K562 (cell line): ENCODE measurements around the gene ACP1. TPM values are rescaled to one million over a fixed set of nuclear protein-coding genes. Genes with fewer than 3 reads are reported as not detected.
A peak's percentile ranks its signal among the peaks of the same experiment; 100 is the strongest.

Experiments
- ATAC-seq: fragments of 200-7000 bp; cut with Tn5 transposase; 3 replicates; pipeline ENCODE4 v1.9.1; 2020; ENCODE audit warnings: moderate library complexity
- BruUV-seq: library from RNA; stranded (reverse); fragments of 400-500 nt; replicated peaks from 2 replicates; lab custom pipeline; 2021; lab: Mats Ljungman, UMichigan
- CTCF ChIA-PET: fragments of 300-600 bp; formaldehyde crosslinking; extraction: SDS; loops from one replicate; lab custom pipeline; 2021; ENCODE audit warnings: low intra/inter-chr PET ratio; lab: Yijun Ruan, JAX
- POLR2A ChIA-PET: fragments of 300-600, 350-650 bp; sonication (Branson Sonifier 250); formaldehyde crosslinking; extraction: SDS; loops from one replicate; lab custom pipeline; 2021; ENCODE audit warnings: antibody characterized with exemption, inconsistent platforms; lab: Yijun Ruan, JAX
- DNase-seq, 4 experiments: peaks; one replicate each; pipeline versions ENCODE4 v3.0.0 to v3.0.0-alpha.2; 2011 to 2018; ENCODE audit warnings: low spot score in 3 of 4, mixed read lengths in 3 of 4; ENCODE audit errors: extremely low read depth in 1 of 4
- FAIRE-seq: peaks from 2 replicates; lab custom pipeline; 2011; peaks lifted over from hg19 to GRCh38; lab: Jason Lieb, UNC
- H2AFZ ChIP-seq: 2 replicates; pipeline ENCODE4 v1.6.0; 2011; ENCODE audit warnings: low read depth, low read length, control low read depth, inconsistent platforms
- H3K27ac ChIP-seq: fragments of 200-600 bp; 3 replicates; pipeline ENCODE4 v1.8.0; 2011; ENCODE audit warnings: low read depth, mild to moderate bottlenecking, control low read depth, inconsistent platforms, low read length, moderate library complexity, mixed read lengths; ENCODE audit errors: extremely low read depth
- H3K27me3 ChIP-seq, 2 experiments: fragments of 300-600 bp in 1 of 2; 2 replicates in 1 of 2; 3 replicates in 1 of 2; pipeline versions ENCODE4 v1.6.0 to v1.8.0; 2011; ENCODE audit warnings: inconsistent platforms in 2 of 2, low read length in 2 of 2, mild to moderate bottlenecking in 1 of 2, mixed read lengths in 1 of 2, moderate library complexity in 1 of 2; ENCODE audit not compliant: control insufficient read depth in 2 of 2, insufficient read depth in 2 of 2
- H3K36me3 ChIP-seq: fragments of 300-600 bp; 3 replicates; pipeline ENCODE4 v1.8.0; 2011; ENCODE audit warnings: mild to moderate bottlenecking, low read length, inconsistent platforms; ENCODE audit not compliant: control insufficient read depth, insufficient read depth
- H3K4me1 ChIP-seq, 2 experiments: fragments of 200-600 bp in 1 of 2; replicated peaks in 1 of 2; 2 replicates in 1 of 2; 3 replicates in 1 of 2; pipeline versions ENCODE4 v1.5.1 to v1.8.0; 2011; ENCODE audit warnings: inconsistent platforms in 2 of 2, low read length in 2 of 2, mild to moderate bottlenecking in 1 of 2, mixed read lengths in 1 of 2, moderate library complexity in 1 of 2; ENCODE audit not compliant: control insufficient read depth in 2 of 2, insufficient read depth in 2 of 2
- H3K4me2 ChIP-seq: 2 replicates; pipeline ENCODE4 v1.6.1; 2011; ENCODE audit warnings: low read length, control low read depth, inconsistent platforms, mixed read lengths; ENCODE audit not compliant: insufficient read depth
- H3K4me3 ChIP-seq: fragments of 200-600 bp; sonication (generic), shearing (Covaris generic); 2 replicates; pipeline ENCODE4 v1.5.1; 2016; ENCODE audit warnings: control low read depth, inconsistent platforms
- H3K79me2 ChIP-seq: fragments of 200-600 bp; 3 replicates; pipeline ENCODE4 v1.8.0; 2011; ENCODE audit warnings: low read length, inconsistent platforms; ENCODE audit not compliant: control insufficient read depth, insufficient read depth
- H3K9ac ChIP-seq, 2 experiments: 2 replicates each; pipeline versions ENCODE4 v1.6.0 to v1.6.1; 2011; ENCODE audit warnings: low read depth in 2 of 2, low read length in 2 of 2, control low read depth in 1 of 2, inconsistent platforms in 1 of 2, mild to moderate bottlenecking in 1 of 2, mixed read lengths in 1 of 2; ENCODE audit not compliant: insufficient read depth in 1 of 2
- H3K9me1 ChIP-seq: one replicate; pipeline ENCODE4 v1.6.0; 2011; ENCODE audit warnings: inconsistent platforms, mild to moderate bottlenecking, low read length, moderate library complexity; ENCODE audit not compliant: control insufficient read depth, insufficient read depth
- H3K9me3 ChIP-seq: replicated peaks from 2 replicates; pipeline ENCODE4 v1.5.1; 2011; ENCODE audit warnings: low read depth, low read length, inconsistent platforms; ENCODE audit not compliant: control insufficient read depth, insufficient read depth
- H4K20me1 ChIP-seq: replicated peaks from 2 replicates; pipeline ENCODE4 v1.6.1; 2011; ENCODE audit warnings: low read length, inconsistent platforms, mixed read lengths; ENCODE audit not compliant: control insufficient read depth, insufficient read depth
- KAT7 ChIP-seq: sonication (generic); formaldehyde crosslinking; IDR thresholded peaks from 2 replicates; pipeline ENCODE4 v1.8.0; 2022; ENCODE audit warnings: missing genetic modification reagents, mild to moderate bottlenecking, borderline replicate concordance
- WGBS: fragments of 100-300 bp; shearing (Covaris generic); methylation state at CpG from one replicate; pipeline ENCODE4 v1.1.6; 2016; ENCODE audit warnings: low coverage, mixed read lengths; ENCODE audit not compliant: insufficient coverage; ENCODE audit errors: missing lambda C conversion rate; 5-methylcytosine and 5-hydroxymethylcytosine counted together
- in situ Hi-C: fragments of 300-500 bp; cut with MboI; formaldehyde crosslinking; loops from 4 replicates; pipeline ENCODE4 v1.15.0; 2018; ENCODE audit warnings: inconsistent platforms, mixed read lengths
- intact Hi-C: fragments of 100-400 bp; cut with micrococcal nuclease; formaldehyde crosslinking; loops from 2 replicates; pipeline ENCODE4 v1.14.2; 2022
- polyA plus RNA-seq, 8 experiments: library from polyadenylated mRNA; depleted of rRNA in 4 of 8; stranded (reverse) in 5 of 8; unstranded in 3 of 8; fragments of >200 nt; fragmentation: Nextera tagmentation in 2 of 8; fragmentation: Illumina TruSeq in 1 of 8; extraction: Ambion mirVana in 2 of 8; extraction: Trizol in 1 of 8; gene quantifications; 2 replicates each; pipeline versions ENCODE4 v1.2.1 to v1.2.3, GENCODE V29; 2011 to 2014; ENCODE audit warnings: inconsistent platforms in 1 of 8, missing spikeins in 1 of 8
- total RNA-seq, 7 experiments: library from RNA; depleted of rRNA in 6 of 7; stranded (reverse); fragments of >200 nt in 6 of 7; fragmentation: Illumina TruSeq in 2 of 7; extraction: Trizol in 2 of 7; gene quantifications; 2 replicates each; pipeline versions ENCODE4 v1.2.1 to v1.2.3, GENCODE V29; 2011 to 2021; ENCODE audit warnings: low replicate concordance in 1 of 7
- TF ChIP-seq, protein P1 (sequence below): fragments of 450-650 bp; IDR thresholded peaks from 2 replicates; pipeline ENCODE4 v1.6.1; 2016; ENCODE audit warnings: mild to moderate bottlenecking, moderate library complexity

The ACP1 gene
- total and polyA plus RNA-seq, 9 of the 15 experiments (the other 6 are each of a cell fraction or from before 2014, with no cell fraction given), result 139 to 493 (median 189) TPM

DNA sequence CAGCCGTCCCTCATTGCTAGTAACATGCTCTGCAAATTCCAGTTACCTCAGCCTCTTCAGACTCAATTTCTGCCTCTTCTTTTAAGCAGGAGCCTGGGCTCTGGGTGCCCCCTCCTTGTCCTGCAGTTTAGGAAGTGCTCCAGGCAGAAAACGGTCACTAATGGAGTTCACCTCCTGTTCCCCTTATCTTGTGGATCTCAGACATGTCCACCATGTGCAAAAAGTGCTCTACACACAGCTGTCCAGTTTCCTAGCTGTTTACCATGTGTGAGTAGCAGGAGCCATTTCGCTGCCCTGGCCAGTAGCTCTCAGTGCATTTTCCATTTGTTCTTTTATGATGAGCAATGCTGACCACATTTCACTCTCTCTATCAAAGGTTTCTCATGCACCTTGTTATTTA lies 5.8 kb upstream of the ACP1 start:
- no peak for DNase-seq
- H3K4me1 ChIP-seq, result peaks cover 0 to 8% of the 10 kb centered on the region in 2 experiments; a peak in 2 of 5 replicates
- no peak overlapping the region for H2AFZ ChIP-seq
- ATAC-seq, result no peak
- H3K4me3 ChIP-seq, result no peak overlapping the region
- TF ChIP-seq, protein P1, sequence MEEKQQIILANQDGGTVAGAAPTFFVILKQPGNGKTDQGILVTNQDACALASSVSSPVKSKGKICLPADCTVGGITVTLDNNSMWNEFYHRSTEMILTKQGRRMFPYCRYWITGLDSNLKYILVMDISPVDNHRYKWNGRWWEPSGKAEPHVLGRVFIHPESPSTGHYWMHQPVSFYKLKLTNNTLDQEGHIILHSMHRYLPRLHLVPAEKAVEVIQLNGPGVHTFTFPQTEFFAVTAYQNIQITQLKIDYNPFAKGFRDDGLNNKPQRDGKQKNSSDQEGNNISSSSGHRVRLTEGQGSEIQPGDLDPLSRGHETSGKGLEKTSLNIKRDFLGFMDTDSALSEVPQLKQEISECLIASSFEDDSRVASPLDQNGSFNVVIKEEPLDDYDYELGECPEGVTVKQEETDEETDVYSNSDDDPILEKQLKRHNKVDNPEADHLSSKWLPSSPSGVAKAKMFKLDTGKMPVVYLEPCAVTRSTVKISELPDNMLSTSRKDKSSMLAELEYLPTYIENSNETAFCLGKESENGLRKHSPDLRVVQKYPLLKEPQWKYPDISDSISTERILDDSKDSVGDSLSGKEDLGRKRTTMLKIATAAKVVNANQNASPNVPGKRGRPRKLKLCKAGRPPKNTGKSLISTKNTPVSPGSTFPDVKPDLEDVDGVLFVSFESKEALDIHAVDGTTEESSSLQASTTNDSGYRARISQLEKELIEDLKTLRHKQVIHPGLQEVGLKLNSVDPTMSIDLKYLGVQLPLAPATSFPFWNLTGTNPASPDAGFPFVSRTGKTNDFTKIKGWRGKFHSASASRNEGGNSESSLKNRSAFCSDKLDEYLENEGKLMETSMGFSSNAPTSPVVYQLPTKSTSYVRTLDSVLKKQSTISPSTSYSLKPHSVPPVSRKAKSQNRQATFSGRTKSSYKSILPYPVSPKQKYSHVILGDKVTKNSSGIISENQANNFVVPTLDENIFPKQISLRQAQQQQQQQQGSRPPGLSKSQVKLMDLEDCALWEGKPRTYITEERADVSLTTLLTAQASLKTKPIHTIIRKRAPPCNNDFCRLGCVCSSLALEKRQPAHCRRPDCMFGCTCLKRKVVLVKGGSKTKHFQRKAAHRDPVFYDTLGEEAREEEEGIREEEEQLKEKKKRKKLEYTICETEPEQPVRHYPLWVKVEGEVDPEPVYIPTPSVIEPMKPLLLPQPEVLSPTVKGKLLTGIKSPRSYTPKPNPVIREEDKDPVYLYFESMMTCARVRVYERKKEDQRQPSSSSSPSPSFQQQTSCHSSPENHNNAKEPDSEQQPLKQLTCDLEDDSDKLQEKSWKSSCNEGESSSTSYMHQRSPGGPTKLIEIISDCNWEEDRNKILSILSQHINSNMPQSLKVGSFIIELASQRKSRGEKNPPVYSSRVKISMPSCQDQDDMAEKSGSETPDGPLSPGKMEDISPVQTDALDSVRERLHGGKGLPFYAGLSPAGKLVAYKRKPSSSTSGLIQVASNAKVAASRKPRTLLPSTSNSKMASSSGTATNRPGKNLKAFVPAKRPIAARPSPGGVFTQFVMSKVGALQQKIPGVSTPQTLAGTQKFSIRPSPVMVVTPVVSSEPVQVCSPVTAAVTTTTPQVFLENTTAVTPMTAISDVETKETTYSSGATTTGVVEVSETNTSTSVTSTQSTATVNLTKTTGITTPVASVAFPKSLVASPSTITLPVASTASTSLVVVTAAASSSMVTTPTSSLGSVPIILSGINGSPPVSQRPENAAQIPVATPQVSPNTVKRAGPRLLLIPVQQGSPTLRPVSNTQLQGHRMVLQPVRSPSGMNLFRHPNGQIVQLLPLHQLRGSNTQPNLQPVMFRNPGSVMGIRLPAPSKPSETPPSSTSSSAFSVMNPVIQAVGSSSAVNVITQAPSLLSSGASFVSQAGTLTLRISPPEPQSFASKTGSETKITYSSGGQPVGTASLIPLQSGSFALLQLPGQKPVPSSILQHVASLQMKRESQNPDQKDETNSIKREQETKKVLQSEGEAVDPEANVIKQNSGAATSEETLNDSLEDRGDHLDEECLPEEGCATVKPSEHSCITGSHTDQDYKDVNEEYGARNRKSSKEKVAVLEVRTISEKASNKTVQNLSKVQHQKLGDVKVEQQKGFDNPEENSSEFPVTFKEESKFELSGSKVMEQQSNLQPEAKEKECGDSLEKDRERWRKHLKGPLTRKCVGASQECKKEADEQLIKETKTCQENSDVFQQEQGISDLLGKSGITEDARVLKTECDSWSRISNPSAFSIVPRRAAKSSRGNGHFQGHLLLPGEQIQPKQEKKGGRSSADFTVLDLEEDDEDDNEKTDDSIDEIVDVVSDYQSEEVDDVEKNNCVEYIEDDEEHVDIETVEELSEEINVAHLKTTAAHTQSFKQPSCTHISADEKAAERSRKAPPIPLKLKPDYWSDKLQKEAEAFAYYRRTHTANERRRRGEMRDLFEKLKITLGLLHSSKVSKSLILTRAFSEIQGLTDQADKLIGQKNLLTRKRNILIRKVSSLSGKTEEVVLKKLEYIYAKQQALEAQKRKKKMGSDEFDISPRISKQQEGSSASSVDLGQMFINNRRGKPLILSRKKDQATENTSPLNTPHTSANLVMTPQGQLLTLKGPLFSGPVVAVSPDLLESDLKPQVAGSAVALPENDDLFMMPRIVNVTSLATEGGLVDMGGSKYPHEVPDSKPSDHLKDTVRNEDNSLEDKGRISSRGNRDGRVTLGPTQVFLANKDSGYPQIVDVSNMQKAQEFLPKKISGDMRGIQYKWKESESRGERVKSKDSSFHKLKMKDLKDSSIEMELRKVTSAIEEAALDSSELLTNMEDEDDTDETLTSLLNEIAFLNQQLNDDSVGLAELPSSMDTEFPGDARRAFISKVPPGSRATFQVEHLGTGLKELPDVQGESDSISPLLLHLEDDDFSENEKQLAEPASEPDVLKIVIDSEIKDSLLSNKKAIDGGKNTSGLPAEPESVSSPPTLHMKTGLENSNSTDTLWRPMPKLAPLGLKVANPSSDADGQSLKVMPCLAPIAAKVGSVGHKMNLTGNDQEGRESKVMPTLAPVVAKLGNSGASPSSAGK, result peak; percentile 64
- no peak for TF ChIP-seq KAT7 (CRISPR knock-in tag)
- no peak for FAIRE-seq
- no peaks in the 10 kb centered on the region for H3K27me3 ChIP-seq
- H3K4me2 ChIP-seq, result no peak overlapping the region
- in situ Hi-C loops, result no loop called here
- H4K20me1 ChIP-seq, result no peaks in the 10 kb centered on the region
- H3K79me2 ChIP-seq, result no peaks in the 10 kb centered on the region
- no peak overlapping the region for H3K9ac ChIP-seq
- H3K36me3 ChIP-seq, result no peaks in the 10 kb centered on the region
- 69% methylated on average over 3 of the region's 3 CpGs for WGBS
- CTCF ChIA-PET, result no interaction called here
- no peak overlapping the region for H3K27ac ChIP-seq
- BruUV-seq, result no TSS peak
- H3K9me1 ChIP-seq, result no peaks in the 10 kb centered on the region
- peaks cover 8% of the 10 kb centered on the region for H3K9me3 ChIP-seq
- intact Hi-C loops, result no loop called here
- POLR2A ChIA-PET, result no interaction called here
